ENCODE results near the gene PAK4.

PAK4 gene

GRCh38 chr19:39150235-39150634 lies 24.6 kb downstream of the PAK4 start:
- Mint-ChIP-seq H3K27ac (no peak overlapping the region), H3K36me3 (ENCODE audit: insufficient read depth) (peaks cover 7% of the 10 kb centered on the region), H3K9me3 (no peaks in the 10 kb centered on the region), H3K4me1 (ENCODE audit: low read depth in 2 of 2) (peaks cover 20 to 22% of the 10 kb centered on the region in 2 donors), H3K4me3 (no peak overlapping the region), H3K27me3 (no peaks in the 10 kb centered on the region)
- no peak for ATAC-seq (replicated peaks)
- DNase-seq, result no peak

DNA sequence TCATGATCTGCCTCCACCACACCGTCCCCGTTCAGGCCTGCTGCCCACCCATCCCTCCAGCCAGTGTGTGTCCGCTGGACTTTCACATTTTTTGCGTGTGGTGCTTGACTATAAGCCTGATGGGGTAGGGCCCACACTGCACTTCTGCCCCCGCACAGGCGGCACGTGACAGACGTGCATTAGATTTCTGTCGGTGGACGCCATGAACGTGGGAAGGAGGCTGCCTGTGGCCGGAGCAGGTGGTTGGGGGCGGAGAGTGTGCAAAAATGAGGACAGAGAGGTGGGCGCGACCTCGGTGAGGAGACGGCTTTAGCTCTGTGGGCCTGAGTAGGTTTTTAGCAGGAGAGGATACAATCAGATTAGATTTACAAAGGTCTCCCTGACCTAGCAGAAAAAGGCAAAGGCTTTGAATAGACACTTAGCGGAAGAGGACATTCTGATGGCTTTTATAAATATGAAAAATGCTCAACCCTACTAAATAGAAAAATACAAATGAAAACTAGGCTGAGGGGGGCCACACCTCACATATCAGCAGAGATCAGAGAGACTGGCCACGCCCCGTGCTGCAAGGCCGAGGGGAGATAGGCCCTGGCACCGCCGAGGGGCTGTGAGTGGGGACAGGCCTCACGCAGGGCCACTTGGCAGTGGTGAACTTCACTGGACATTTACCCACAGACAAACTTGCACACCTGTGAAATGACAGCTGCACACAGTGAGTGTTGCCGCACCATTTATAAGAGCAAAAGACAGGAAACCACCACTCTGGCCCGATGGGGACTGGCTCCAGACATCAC lies 25.4 kb downstream of the PAK4 start:
- Mint-ChIP-seq H3K27me3 (no peaks in the 10 kb centered on the region), H3K4me1 (ENCODE audit: low read depth in 2 of 2) (peaks cover 21 to 25% of the 10 kb centered on the region in 2 donors), H3K9me3 (no peaks in the 10 kb centered on the region), H3K27ac (no peak overlapping the region), H3K4me3 (no peak overlapping the region), H3K36me3 (ENCODE audit: insufficient read depth) (peaks cover 7% of the 10 kb centered on the region)
- ATAC-seq (replicated peaks) (no peak), DNase-seq (no peak)

DNA sequence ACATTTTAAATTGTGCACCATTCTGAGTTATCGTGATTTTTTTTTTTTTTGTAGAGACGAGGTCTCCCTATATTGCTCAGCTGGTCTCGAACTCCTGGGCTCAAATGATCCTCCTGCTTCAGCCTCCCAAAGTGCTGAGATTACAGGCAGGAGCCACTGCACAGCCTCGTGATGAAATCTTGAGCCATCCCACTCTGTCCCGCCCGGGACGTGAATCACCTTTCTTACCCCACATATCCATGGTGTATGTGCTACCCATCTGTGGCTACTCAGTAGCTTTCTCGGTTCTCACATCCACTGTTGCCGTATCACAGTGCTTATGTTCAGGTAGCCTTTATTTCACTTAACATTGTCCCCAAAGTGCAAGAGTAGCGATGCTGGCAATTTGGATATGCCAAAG lies 26.5 kb downstream of the PAK4 start:
- DNase-seq, result no peak
- ATAC-seq (replicated peaks), result no peak
- Mint-ChIP-seq H3K27me3 (no peaks in the 10 kb centered on the region), H3K4me3 (no peak overlapping the region), H3K27ac (no peak overlapping the region), H3K36me3 (ENCODE audit: insufficient read depth) (peaks cover 7% of the 10 kb centered on the region), H3K4me1 (ENCODE audit: low read depth in 2 of 2) (peaks cover 16 to 21% of the 10 kb centered on the region in 2 donors), H3K9me3 (no peaks in the 10 kb centered on the region)

- peaks cover 6% of the 10 kb centered on the region for H3K36me3 Mint-ChIP-seq (ENCODE audit: insufficient read depth)
- ATAC-seq (replicated peaks) (no peak), DNase-seq (no peak)
- peaks cover 28% of the 10 kb centered on the region in 2 donors for H3K4me1 Mint-ChIP-seq (ENCODE audit: low read depth in 2 of 2)
- peak overlapping the region; percentile 55 to 88 for H3K27ac Mint-ChIP-seq
- no peaks in the 10 kb centered on the region for H3K9me3 Mint-ChIP-seq
- no peaks in the 10 kb centered on the region for H3K27me3 Mint-ChIP-seq
- H3K4me3 Mint-ChIP-seq, result no peak overlapping the region
Observed at GRCh38 chr19:39154100-39154628, 28.6 kb downstream of the PAK4 start.

- ATAC-seq (replicated peaks), result no peak
- Mint-ChIP-seq H3K27ac (peak overlapping the region; percentile 41 to 55), H3K4me3 (no peak overlapping the region), H3K36me3 (ENCODE audit: insufficient read depth) (peaks cover 7% of the 10 kb centered on the region), H3K9me3 (no peaks in the 10 kb centered on the region), H3K27me3 (no peaks in the 10 kb centered on the region), H3K4me1 (ENCODE audit: low read depth in 2 of 2) (peaks cover 28 to 32% of the 10 kb centered on the region in 2 donors)
- no peak for DNase-seq
Observed at GRCh38 chr19:39154629-39155100, 29.1 kb downstream of the PAK4 start.

GRCh38 chr19:39155114-39155700 lies 29.6 kb downstream of the PAK4 start:
- Mint-ChIP-seq H3K27ac (peak overlapping the region; percentile 41 to 55), H3K9me3 (no peaks in the 10 kb centered on the region), H3K4me3 (no peak overlapping the region), H3K27me3 (no peaks in the 10 kb centered on the region), H3K36me3 (ENCODE audit: insufficient read depth) (peaks cover 10% of the 10 kb centered on the region), H3K4me1 (ENCODE audit: low read depth in 2 of 2) (peaks cover 31 to 35% of the 10 kb centered on the region in 2 donors)
- ATAC-seq (replicated peaks) (no peak), DNase-seq (no peak)

DNA sequence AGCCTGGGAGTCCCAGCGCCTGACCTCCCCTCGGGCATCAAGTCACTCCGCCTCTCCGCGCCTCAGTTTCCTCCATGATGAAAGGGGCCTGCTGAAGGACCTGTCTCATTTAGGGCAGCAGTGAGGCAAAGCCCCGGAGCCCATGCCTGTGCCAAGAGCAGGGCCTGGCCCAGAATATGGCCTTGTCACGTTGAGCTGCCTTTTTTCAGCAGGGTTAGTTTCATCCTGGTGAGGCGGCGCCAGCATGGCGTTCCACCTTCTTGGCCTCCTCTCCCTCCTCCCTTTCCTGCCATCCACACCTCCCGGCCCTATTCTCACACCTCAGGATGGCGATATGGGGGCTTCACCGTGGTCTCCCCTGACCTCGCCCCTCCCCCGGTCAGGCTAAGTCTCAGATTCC lies 30.2 kb downstream of the PAK4 start:
- Mint-ChIP-seq H3K9me3 (no peaks in the 10 kb centered on the region), H3K4me3 (no peak overlapping the region), H3K27me3 (no peaks in the 10 kb centered on the region), H3K4me1 (ENCODE audit: low read depth in 2 of 2) (peaks cover 33 to 36% of the 10 kb centered on the region in 2 donors), H3K27ac (no peak overlapping the region), H3K36me3 (ENCODE audit: insufficient read depth) (peaks cover 9% of the 10 kb centered on the region)
- DNase-seq, result no peak
- ATAC-seq (replicated peaks), result no peak

DNA sequence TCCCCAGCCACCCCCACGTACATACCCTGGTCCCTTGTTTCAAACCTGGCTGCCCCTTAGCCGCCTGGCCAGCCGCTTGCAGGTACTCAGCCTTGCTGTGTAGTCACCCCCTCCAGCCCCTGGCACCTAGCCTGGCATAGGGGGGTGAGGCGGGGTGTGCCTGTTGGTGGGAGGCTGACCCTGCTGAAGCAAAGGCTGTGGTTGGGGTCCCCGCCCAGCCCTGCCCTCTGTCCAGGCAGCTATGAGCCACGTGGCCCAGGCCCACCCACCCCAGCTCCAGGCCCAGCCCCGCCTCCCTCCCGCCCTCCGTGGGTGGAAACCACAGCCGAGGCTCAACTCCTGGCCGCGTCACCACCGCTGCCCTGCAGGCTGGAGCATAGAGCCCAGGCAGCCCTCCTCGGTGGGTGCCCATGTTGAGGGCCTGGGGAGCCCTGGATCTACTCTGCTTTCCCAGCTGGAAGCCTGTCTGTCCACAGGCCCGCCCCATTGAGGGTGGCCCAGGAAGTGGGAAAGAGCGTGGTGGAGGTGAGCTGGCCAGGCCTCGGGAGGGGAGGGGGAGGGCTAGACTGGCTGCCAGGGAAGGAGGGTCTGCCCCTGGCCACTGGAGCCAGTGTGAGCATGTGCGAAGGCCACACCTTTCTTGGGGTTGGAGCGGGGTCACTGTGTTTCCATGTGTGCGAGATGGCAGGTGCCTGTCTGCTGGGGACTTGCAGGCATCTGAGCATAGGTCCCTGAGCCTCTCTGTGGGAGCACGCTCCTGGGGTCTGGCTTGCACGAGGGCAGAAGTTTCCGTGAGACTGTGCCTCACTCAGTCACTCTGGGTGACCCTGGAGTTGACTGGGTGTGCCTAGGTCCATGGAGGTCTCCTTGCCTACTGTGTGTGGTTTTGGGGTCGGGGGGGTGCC lies 31.0 kb downstream of the PAK4 start:
- ATAC-seq (replicated peaks), result no peak

DNA sequence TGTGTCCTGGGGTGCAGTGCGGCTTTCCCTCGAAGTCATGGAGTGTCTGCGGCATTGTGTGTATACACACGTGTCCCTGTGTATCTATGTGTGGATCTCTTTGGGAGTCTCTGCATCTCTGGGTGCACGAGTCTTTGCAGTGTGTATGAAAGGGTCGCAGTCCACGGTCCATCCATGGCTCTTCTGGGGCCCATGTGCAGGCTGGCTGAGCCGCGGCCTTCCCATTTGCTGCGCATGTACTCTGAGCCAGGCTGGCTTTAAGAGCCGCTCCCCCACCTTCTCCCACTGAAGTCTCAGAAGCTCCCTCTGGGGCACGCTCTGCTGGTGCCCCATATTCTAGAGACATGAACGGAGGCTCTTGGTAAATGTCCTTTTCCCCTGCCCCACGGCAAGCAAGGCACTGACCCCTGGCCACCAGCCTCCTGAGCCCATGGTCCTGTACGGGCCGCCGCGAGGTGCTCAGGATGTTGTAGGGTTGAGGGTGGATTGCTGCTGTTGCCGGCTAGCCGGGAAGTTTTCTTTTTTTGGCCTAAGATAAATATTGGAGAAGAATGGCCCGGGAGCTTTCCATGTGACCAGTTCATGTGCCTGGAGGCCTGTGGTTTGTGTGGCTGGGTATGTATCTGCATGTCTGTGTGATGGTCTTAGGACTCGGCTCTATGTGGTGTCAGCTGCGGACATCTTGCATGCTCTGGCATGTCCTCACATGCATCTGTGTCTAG lies 31.9 kb downstream of the PAK4 start:
- ATAC-seq (replicated peaks) (no peak), DNase-seq (no peak)
- Mint-ChIP-seq H3K36me3 (ENCODE audit: insufficient read depth) (peaks cover 6% of the 10 kb centered on the region), H3K27me3 (no peaks in the 10 kb centered on the region), H3K9me3 (no peaks in the 10 kb centered on the region), H3K4me1 (ENCODE audit: low read depth in 2 of 2) (peaks cover 30 to 36% of the 10 kb centered on the region in 2 donors), H3K27ac (peak overlapping the region; percentile 64 to 68), H3K4me3 (no peak overlapping the region)

More for the DNA sequence above, 31.0 kb downstream of the PAK4 start:
- Mint-ChIP-seq H3K9me3 (no peaks in the 10 kb centered on the region), H3K27ac (peak overlapping the region; percentile 41 to 64), H3K4me3 (no peak overlapping the region), H3K36me3 (ENCODE audit: insufficient read depth) (peaks cover 6% of the 10 kb centered on the region), H3K4me1 (ENCODE audit: low read depth in 2 of 2) (peaks cover 30 to 36% of the 10 kb centered on the region in 2 donors), H3K27me3 (no peaks in the 10 kb centered on the region)
- DNase-seq, result no peak

- Mint-ChIP-seq H3K27me3 (no peaks in the 10 kb centered on the region), H3K4me3 (no peak overlapping the region), H3K4me1 (ENCODE audit: low read depth in 2 of 2) (peaks cover 34 to 41% of the 10 kb centered on the region in 2 donors), H3K36me3 (ENCODE audit: insufficient read depth) (peaks cover 6% of the 10 kb centered on the region), H3K9me3 (no peaks in the 10 kb centered on the region), H3K27ac (peak overlapping the region in 1 of 2 donors; percentile 68)
- no peak for ATAC-seq (replicated peaks)
- DNase-seq, result no peak
Observed at GRCh38 chr19:39157997-39158389, 32.4 kb downstream of the PAK4 start.

GRCh38 chr19:39158646-39159260 lies 33.2 kb downstream of the PAK4 start:
- H3K9me3 Mint-ChIP-seq, result no peaks in the 10 kb centered on the region

GRCh38 chr19:39160523-39160861 lies 34.9 kb downstream of the PAK4 start:
- Mint-ChIP-seq H3K27ac (peak overlapping the region; percentile 26 to 42), H3K9me3 (no peaks in the 10 kb centered on the region), H3K36me3 (ENCODE audit: insufficient read depth) (peaks cover 9% of the 10 kb centered on the region), H3K4me3 (no peak overlapping the region), H3K27me3 (no peaks in the 10 kb centered on the region), H3K4me1 (ENCODE audit: low read depth in 2 of 2) (peaks cover 28 to 34% of the 10 kb centered on the region in 2 donors)
- DNase-seq (no peak), ATAC-seq (replicated peaks) (no peak)

More at GRCh38 chr19:39158646-39159260, 33.2 kb downstream of the PAK4 start:
- Mint-ChIP-seq H3K4me1 (ENCODE audit: low read depth in 2 of 2) (peaks cover 34 to 41% of the 10 kb centered on the region in 2 donors), H3K27me3 (no peaks in the 10 kb centered on the region), H3K36me3 (ENCODE audit: insufficient read depth) (peaks cover 6% of the 10 kb centered on the region), H3K27ac (peak overlapping the region in 1 of 2 donors; percentile 42), H3K4me3 (no peak overlapping the region)
- DNase-seq, result no peak
- ATAC-seq (replicated peaks), result no peak
